Measurements from ENCODE around the gene HILPDA. TPM values are rescaled to one million over a fixed set of nuclear protein-coding genes. Genes with fewer than 3 reads are reported as not detected.

Gene HILPDA
- total and polyA plus RNA-seq, 10 of the 15 experiments (the other 5 are each of a cell fraction or from before 2014, with no cell fraction given), result 12.0 to 232 (median 26.4) TPM

- TF ChIP-seq SKIL (IDR thresholded peaks at IDR 0.05; ENCODE audit: low read depth, poor library complexity, severe bottlenecking) (no peak), LARP7 (IDR thresholded peaks at IDR 0.05) (no peak), ZNF274 (IDR thresholded peaks at IDR 0.05; ENCODE audit: insufficient read depth, insufficient read length) (no peak), ZNF384 (IDR thresholded peaks at IDR 0.05; ENCODE audit: borderline replicate concordance, low read depth, low read length) (no peak), SREBF2 (IDR thresholded peaks at IDR 0.05; ENCODE audit: low read length) (no peak), CBFB (IDR thresholded peaks at IDR 0.05; ENCODE audit: low read depth) (no peak), BCLAF1 (IDR thresholded peaks at IDR 0.05) (no peak), SUZ12 (IDR thresholded peaks at IDR 0.05; ENCODE audit: unreplicated experiment) (no peak), CEBPB (IDR thresholded peaks at IDR 0.05; ENCODE audit: borderline replicate concordance in 1 of 2, low read depth in 2 of 2, low read length in 2 of 2) (no peak), CBX5 (IDR thresholded peaks at IDR 0.05; ENCODE audit: low read depth) (no peak), NFIC (IDR thresholded peaks at IDR 0.05; ENCODE audit: low read depth, low read length) (no peak), EP300 (IDR thresholded peaks at IDR 0.05; ENCODE audit: borderline replicate concordance in 1 of 2, control insufficient read depth in 1 of 2, low read depth in 2 of 2, low read length in 2 of 2) (no peak)
Observed at GRCh38 chr7:128448751-128449302, 6.9 kb upstream of the HILPDA start (continued).

Measured in GM12878 (cell line).